Endothelial cell (in vitro differentiated cells): ENCODE measurements around the gene PTPRN2. TPM values are rescaled to one million over a fixed set of nuclear protein-coding genes. Genes with fewer than 3 reads are reported as not detected.

Experiments used
- DNase-seq: peaks from one replicate; pipeline ENCODE4 v3.0.0; 2021; ENCODE audit warnings: low spot score
- H3K27ac Mint-ChIP-seq: one replicate; pipeline ENCODE4 v1.8.0; 2021; ENCODE audit warnings: mixed read lengths, inconsistent platforms; ENCODE audit not compliant: unreplicated experiment
- H3K27me3 Mint-ChIP-seq: one replicate; pipeline ENCODE4 v1.8.0; 2021; ENCODE audit warnings: mild to moderate bottlenecking, moderate library complexity, mixed read lengths, inconsistent platforms; ENCODE audit not compliant: unreplicated experiment
- H3K36me3 Mint-ChIP-seq: one replicate; pipeline ENCODE4 v1.8.0; 2021; ENCODE audit warnings: mild to moderate bottlenecking, low read depth, mixed read lengths, inconsistent platforms; ENCODE audit not compliant: unreplicated experiment
- H3K4me1 Mint-ChIP-seq: one replicate; pipeline ENCODE4 v1.8.0; 2021; ENCODE audit warnings: mild to moderate bottlenecking, mixed read lengths, inconsistent platforms; ENCODE audit not compliant: unreplicated experiment
- H3K4me3 Mint-ChIP-seq: one replicate; pipeline ENCODE4 v1.8.0; 2021; ENCODE audit warnings: mild to moderate bottlenecking, mixed read lengths, inconsistent platforms; ENCODE audit not compliant: unreplicated experiment
- H3K9me3 Mint-ChIP-seq: one replicate; pipeline ENCODE4 v1.8.0; 2021; ENCODE audit warnings: mixed read lengths, inconsistent platforms; ENCODE audit not compliant: unreplicated experiment
- CTCF ChIP-seq: fragments of 200-600 bp; sonication (generic); IDR thresholded peaks from one replicate; pipeline ENCODE4 v1.5.0; 2021; ENCODE audit warnings: antibody characterized with exemption; ENCODE audit not compliant: unreplicated experiment
- total RNA-seq: library from RNA; stranded (reverse); fragmentation: NEBNext Ultra II Directional; extraction: Animal tissue kit (Norgen Biotek cat#: 25700); gene quantifications from one replicate; pipeline ENCODE4 v1.2.1, GENCODE V29; 2021; ENCODE audit not compliant: unreplicated experiment

PTPRN2 gene
- total RNA-seq, 1 donor from 2014 or later, result 0.18 TPM

DNA sequence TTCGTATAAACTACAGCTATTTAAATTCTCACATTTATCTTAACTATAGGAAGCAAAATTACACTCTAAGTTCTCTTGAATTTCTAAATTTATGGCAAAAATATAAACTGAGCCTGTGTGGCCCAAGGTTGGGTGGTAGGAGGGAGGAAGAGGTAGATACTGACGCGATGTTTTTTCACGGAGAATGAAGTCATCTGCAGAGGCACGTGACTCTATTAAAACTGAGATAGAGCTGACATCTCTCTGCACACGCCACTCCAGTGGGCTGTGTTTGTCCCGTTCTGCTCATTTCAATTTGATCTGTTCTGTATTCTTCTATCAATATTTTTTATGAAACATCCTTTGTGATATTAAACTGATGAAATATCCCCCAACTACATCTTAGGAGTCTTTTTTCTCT lies 964.1 kb downstream of the PTPRN2 start:
- Mint-ChIP-seq H3K27me3 (peaks cover 6% of the 10 kb centered on the region), H3K27ac (no peak overlapping the region), H3K4me3 (no peak overlapping the region), H3K9me3 (peaks cover 65% of the 10 kb centered on the region), H3K36me3 (peaks cover 24% of the 10 kb centered on the region), H3K4me1 (no peaks in the 10 kb centered on the region)
- DNase-seq, result no peak
- TF ChIP-seq CTCF, result no peak

- peaks cover 10% of the 10 kb centered on the region for H3K27me3 Mint-ChIP-seq
Observed at GRCh38 chr7:157622408-157623205, 965.0 kb downstream of the PTPRN2 start.

GRCh38 chr7:157622000-157622399 lies 965.6 kb downstream of the PTPRN2 start:
- Mint-ChIP-seq H3K27ac (no peak overlapping the region), H3K4me1 (no peaks in the 10 kb centered on the region), H3K27me3 (peaks cover 10% of the 10 kb centered on the region), H3K4me3 (no peak overlapping the region), H3K9me3 (peaks cover 61% of the 10 kb centered on the region), H3K36me3 (peaks cover 30% of the 10 kb centered on the region)
- no peak for TF ChIP-seq CTCF
- DNase-seq, result no peak

More at GRCh38 chr7:157622408-157623205, 965.0 kb downstream of the PTPRN2 start:
- Mint-ChIP-seq H3K4me1 (no peaks in the 10 kb centered on the region), H3K27ac (no peak overlapping the region), H3K9me3 (peaks cover 65% of the 10 kb centered on the region), H3K36me3 (peaks cover 29% of the 10 kb centered on the region), H3K4me3 (no peak overlapping the region)
- no peak for DNase-seq
- no peak for TF ChIP-seq CTCF

GRCh38 chr7:157621131-157621681 lies 966.4 kb downstream of the PTPRN2 start:
- Mint-ChIP-seq H3K27me3 (peaks cover 7% of the 10 kb centered on the region), H3K9me3 (peaks cover 61% of the 10 kb centered on the region), H3K4me3 (no peak overlapping the region), H3K27ac (no peak overlapping the region), H3K36me3 (peaks cover 33% of the 10 kb centered on the region), H3K4me1 (no peaks in the 10 kb centered on the region)
- DNase-seq, result no peak
- TF ChIP-seq CTCF, result no peak

- H3K36me3 Mint-ChIP-seq, result peaks cover 33% of the 10 kb centered on the region
- peaks cover 63% of the 10 kb centered on the region for H3K9me3 Mint-ChIP-seq
- peaks cover 7% of the 10 kb centered on the region for H3K27me3 Mint-ChIP-seq
- no peaks in the 10 kb centered on the region for H3K4me1 Mint-ChIP-seq
- no peak overlapping the region for H3K4me3 Mint-ChIP-seq
- no peak for TF ChIP-seq CTCF
- no peak for DNase-seq
- no peak overlapping the region for H3K27ac Mint-ChIP-seq
Observed at GRCh38 chr7:157620616-157621015, 967.0 kb downstream of the PTPRN2 start.
